Measurements from ENCODE around the gene SERINC4. TPM values are rescaled to one million over a fixed set of nuclear protein-coding genes. Genes with fewer than 3 reads are reported as not detected.

Gene SERINC4
- total RNA-seq, 1 experiment from 2014 or later, result not detected

GRCh38 chr15:43800286-43801141 lies 494 bp upstream of the SERINC4 start, which contains the start of gene HYPK:
HYPK (plus strand) TSS chr15:43800599; CDS start chr15:43800623, 24 bp downstream.
- DNase-seq (ENCODE audit: low read depth), result peak; percentile 80
- in situ Hi-C loops (cut with HindIII; ENCODE audit: low pct_unique_long_range_greater_than_20kb, low sequenced_read_pairs), result no loop called here

- in situ Hi-C loops (cut with HindIII; ENCODE audit: low pct_unique_long_range_greater_than_20kb, low sequenced_read_pairs), result no loop called here
Observed at GRCh38 chr15:43799209-43799944, 643 bp downstream of the SERINC4 start.

GRCh38 chr15:43796566-43796965 lies 3.5 kb downstream of the SERINC4 start:
- in situ Hi-C loops (cut with HindIII; ENCODE audit: low pct_unique_long_range_greater_than_20kb, low sequenced_read_pairs), result no loop called here
- no peak for DNase-seq (ENCODE audit: low read depth)

More at GRCh38 chr15:43799209-43799944, 643 bp downstream of the SERINC4 start:
- DNase-seq (ENCODE audit: low read depth), result no peak

GRCh38 chr15:43795997-43796396 lies 4.0 kb downstream of the SERINC4 start:
- DNase-seq (ENCODE audit: low read depth), result no peak
- in situ Hi-C loops (cut with HindIII; ENCODE audit: low pct_unique_long_range_greater_than_20kb, low sequenced_read_pairs), result no loop called here

- no peak for DNase-seq (ENCODE audit: low read depth)
- in situ Hi-C loops (cut with HindIII; ENCODE audit: low pct_unique_long_range_greater_than_20kb, low sequenced_read_pairs), result no loop called here
Observed at GRCh38 chr15:43795197-43795596, 4.8 kb downstream of the SERINC4 start.

GRCh38 chr15:43794269-43795037 lies 5.6 kb downstream of the SERINC4 start:
- in situ Hi-C loops (cut with HindIII; ENCODE audit: low pct_unique_long_range_greater_than_20kb, low sequenced_read_pairs), result no loop called here
- DNase-seq (ENCODE audit: low read depth), result no peak

GRCh38 chr15:43793647-43794046 lies 6.4 kb downstream of the SERINC4 start:
- DNase-seq (ENCODE audit: low read depth), result no peak
- in situ Hi-C loops (cut with HindIII; ENCODE audit: low pct_unique_long_range_greater_than_20kb, low sequenced_read_pairs), result no loop called here

- in situ Hi-C loops (cut with HindIII; ENCODE audit: low pct_unique_long_range_greater_than_20kb, low sequenced_read_pairs), result no loop called here
- no peak for DNase-seq (ENCODE audit: low read depth)
Observed at GRCh38 chr15:43792761-43793476, 7.1 kb downstream of the SERINC4 start.

GRCh38 chr15:43791993-43792760 lies 7.8 kb downstream of the SERINC4 start, which contains the start of gene SERF2:
SERF2 (plus strand) TSS chr15:43792320; CDS start chr15:43792377, 57 bp downstream.
- in situ Hi-C loops (cut with HindIII; ENCODE audit: low pct_unique_long_range_greater_than_20kb, low sequenced_read_pairs), result no loop called here
- DNase-seq (ENCODE audit: low read depth), result peak; percentile 99

- in situ Hi-C loops (cut with HindIII; ENCODE audit: low pct_unique_long_range_greater_than_20kb, low sequenced_read_pairs), result no loop called here
- no peak for DNase-seq (ENCODE audit: low read depth)
Observed at GRCh38 chr15:43789409-43789808, 10.6 kb downstream of the SERINC4 start.

GRCh38 chr15:43779016-43779415 lies 21.0 kb downstream of the SERINC4 start:
- in situ Hi-C loops (cut with HindIII; ENCODE audit: low pct_unique_long_range_greater_than_20kb, low sequenced_read_pairs), result no loop called here
- DNase-seq (ENCODE audit: low read depth), result no peak

GRCh38 chr15:43777267-43777914 lies 22.6 kb downstream of the SERINC4 start:
- in situ Hi-C loops (cut with HindIII; ENCODE audit: low pct_unique_long_range_greater_than_20kb, low sequenced_read_pairs), result no loop called here
- DNase-seq (ENCODE audit: low read depth), result peak; percentile 84

GRCh38 chr15:43776718-43777266 lies 23.2 kb downstream of the SERINC4 start, which contains the start of gene ELL3:
ELL3 (minus strand) TSS chr15:43776966; CDS start chr15:43776901, 65 bp downstream.
- in situ Hi-C loops (cut with HindIII; ENCODE audit: low pct_unique_long_range_greater_than_20kb, low sequenced_read_pairs), result no loop called here
- DNase-seq (ENCODE audit: low read depth), result no peak

- in situ Hi-C loops (cut with HindIII; ENCODE audit: low pct_unique_long_range_greater_than_20kb, low sequenced_read_pairs), result no loop called here
- no peak for DNase-seq (ENCODE audit: low read depth)
Observed at GRCh38 chr15:43776101-43776717, 23.8 kb downstream of the SERINC4 start.

- in situ Hi-C loops (cut with HindIII; ENCODE audit: low pct_unique_long_range_greater_than_20kb, low sequenced_read_pairs), result no loop called here
- DNase-seq (ENCODE audit: low read depth), result peak; percentile 61
Observed at GRCh38 chr15:43775411-43775965, 24.5 kb downstream of the SERINC4 start.

GRCh38 chr15:43774062-43774461 lies 26.0 kb downstream of the SERINC4 start:
- in situ Hi-C loops (cut with HindIII; ENCODE audit: low pct_unique_long_range_greater_than_20kb, low sequenced_read_pairs), result no loop called here
- DNase-seq (ENCODE audit: low read depth), result no peak

All from Caki2 (cell line).